OCI-LY3 (cell line): Measurements from ENCODE around the gene PYM1.

ENCODE experiments used
- H2AFZ ChIP-seq: fragments of 200-600, 300-600 bp; shearing (Covaris generic); 2 replicates; pipeline ENCODE4 v1.6.0; 2014; ENCODE audit warnings: antibody characterized with exemption, low read depth, low read length
- H3K27ac ChIP-seq: fragments of 200-600, 300-600 bp; sonication (generic); 2 replicates; pipeline ENCODE4 v1.5.1; 2014; ENCODE audit warnings: mild to moderate bottlenecking, low read length, moderate library complexity, mixed read lengths
- H3K27me3 ChIP-seq: fragments of 200-600, 300-600 bp; sonication (generic); 2 replicates; pipeline ENCODE4 v1.6.1; 2014; ENCODE audit warnings: low read depth, low read length, mixed read lengths
- H3K36me3 ChIP-seq: fragments of 200-600, 300-600 bp; sonication (generic); replicated peaks from 2 replicates; pipeline ENCODE3; 2014; ENCODE audit warnings: low read depth, low read length, mixed read lengths
- H3K4me1 ChIP-seq: fragments of 300-600, 200-600 bp; sonication (generic); 2 replicates; pipeline ENCODE4 v1.6.1; 2014; ENCODE audit warnings: low read length, mixed read lengths
- H3K4me2 ChIP-seq: fragments of 200-600, 300-600 bp; sonication (generic); 2 replicates; pipeline ENCODE4 v1.6.1; 2014; ENCODE audit warnings: low read length, mixed read lengths
- H3K4me3 ChIP-seq: fragments of 300-600, 200-600 bp; sonication (generic); 2 replicates; pipeline ENCODE4 v1.5.1; 2014; ENCODE audit warnings: antibody characterized with exemption, mild to moderate bottlenecking, low read length, moderate library complexity
- H3K79me2 ChIP-seq: fragments of 300-600, 200-600 bp; shearing (Covaris generic); 2 replicates; pipeline ENCODE4 v1.6.1; 2014; ENCODE audit warnings: mild to moderate bottlenecking, low read length, mixed read lengths
- H3K9ac ChIP-seq: fragments of 300-600, 200-600 bp; shearing (Covaris generic); 2 replicates; pipeline ENCODE4 v1.6.0; 2014; ENCODE audit warnings: mild to moderate bottlenecking, low read length, moderate library complexity
- H3K9me3 ChIP-seq: fragments of 200-600, 300-600 bp; shearing (Covaris generic); 2 replicates; pipeline ENCODE4 v1.6.1; 2014; ENCODE audit warnings: low read length, mixed read lengths; ENCODE audit not compliant: insufficient read depth
- H4K20me1 ChIP-seq: fragments of 200-600, 300-600 bp; sonication (generic); 2 replicates; pipeline ENCODE4 v1.6.1; 2016; ENCODE audit warnings: low read length, mixed read lengths; ENCODE audit not compliant: insufficient read depth
- CTCF ChIP-seq: fragments of 200-600, 300-600 bp; sonication (generic); IDR thresholded peaks from 2 replicates; pipeline ENCODE4 v1.5.1; 2014; ENCODE audit warnings: antibody characterized with exemption, low read length, low read depth
- EZH2phosphoT487 ChIP-seq: fragments of 200-600 bp; shearing (Covaris generic); IDR thresholded peaks from 2 replicates; pipeline ENCODE4 v1.6.1; 2018; ENCODE audit warnings: antibody characterized with exemption, mixed run types, low read depth

PYM1 gene

GRCh38 chr12:55969356-55969755 lies 41.7 kb upstream of the PYM1 start:
- no peak overlapping the region for H3K9ac ChIP-seq
- peaks cover 21% of the 10 kb centered on the region for H3K36me3 ChIP-seq
- no peak for TF ChIP-seq CTCF
- no peak for TF ChIP-seq EZH2phosphoT487
- H3K4me2 ChIP-seq: no peak overlapping the region
- no peaks in the 10 kb centered on the region for H3K27me3 ChIP-seq
- H2AFZ ChIP-seq: no peak overlapping the region
- no peak overlapping the region for H3K27ac ChIP-seq
- no peaks in the 10 kb centered on the region for H3K9me3 ChIP-seq
- H3K79me2 ChIP-seq: peaks cover 17% of the 10 kb centered on the region
- H4K20me1 ChIP-seq: no peaks in the 10 kb centered on the region
- no peak overlapping the region for H3K4me3 ChIP-seq
- peaks cover 34% of the 10 kb centered on the region for H3K4me1 ChIP-seq

GRCh38 chr12:55966408-55967281 lies 39.0 kb upstream of the PYM1 start, which contains the start of gene CDK2:
Gene CDK2 (plus strand): TSS chr12:55966830. CDS start chr12:55967009, 179 bp downstream.
- Histone ChIP-seq H3K4me1 (peaks cover 25% of the 10 kb centered on the region), H2AFZ (peak within 1 kb of the TSS; percentile 94), H3K79me2 (peaks cover 13% of the 10 kb centered on the region), H3K36me3 (peaks cover 21% of the 10 kb centered on the region), H3K27ac (peak within 1 kb of the TSS; percentile 25), H4K20me1 (no peaks in the 10 kb centered on the region), H3K9ac (peak within 1 kb of the TSS; percentile 96), H3K9me3 (no peaks in the 10 kb centered on the region), H3K27me3 (no peaks in the 10 kb centered on the region), H3K4me3 (peak within 1 kb of the TSS; percentile 96), H3K4me2 (peak within 1 kb of the TSS; percentile 93)
- TF ChIP-seq EZH2phosphoT487 (no peak), CTCF (no peak)

- H4K20me1 ChIP-seq: no peaks in the 10 kb centered on the region
- TF ChIP-seq EZH2phosphoT487: no peak
- TF ChIP-seq CTCF: no peak
- H2AFZ ChIP-seq: peak within 1 kb of the TSS; percentile 94
Measured at GRCh38 chr12:55965941-55966407, 38.3 kb upstream of the PYM1 start, which contains the start of gene PMEL. Gene PMEL (minus strand): TSS chr12:55966042. CDS start chr12:55966011, 31 bp downstream.

GRCh38 chr12:55965240-55965639 lies 37.5 kb upstream of the PYM1 start:
- Histone ChIP-seq H3K4me1 (peaks cover 25% of the 10 kb centered on the region), H3K36me3 (peaks cover 16% of the 10 kb centered on the region), H3K4me2 (no peak overlapping the region), H3K9ac (no peak overlapping the region), H3K4me3 (no peak overlapping the region), H3K79me2 (peaks cover 13% of the 10 kb centered on the region), H3K27ac (no peak overlapping the region), H3K9me3 (no peaks in the 10 kb centered on the region), H4K20me1 (no peaks in the 10 kb centered on the region), H3K27me3 (no peaks in the 10 kb centered on the region), H2AFZ (no peak overlapping the region)
- TF ChIP-seq CTCF (no peak), EZH2phosphoT487 (no peak)

More at GRCh38 chr12:55965941-55966407, 38.3 kb upstream of the PYM1 start, which contains the start of gene PMEL:
- H3K4me1 ChIP-seq: peaks cover 25% of the 10 kb centered on the region
- peak within 1 kb of the TSS; percentile 96 for H3K4me3 ChIP-seq
- peaks cover 16% of the 10 kb centered on the region for H3K36me3 ChIP-seq
- H3K79me2 ChIP-seq: peaks cover 13% of the 10 kb centered on the region
- H3K27ac ChIP-seq: peak within 1 kb of the TSS; percentile 25
- peak within 1 kb of the TSS; percentile 93 for H3K4me2 ChIP-seq
- peak within 1 kb of the TSS; percentile 96 for H3K9ac ChIP-seq
- no peaks in the 10 kb centered on the region for H3K9me3 ChIP-seq
- H3K27me3 ChIP-seq: no peaks in the 10 kb centered on the region
